ENCODE results near the gene INSIG1. TPM values are rescaled to one million over a fixed set of nuclear protein-coding genes. Genes with fewer than 3 reads are reported as not detected.

Gene INSIG1
- total and polyA plus RNA-seq, 4 donors: 118 to 219 (median 193) TPM

DNA sequence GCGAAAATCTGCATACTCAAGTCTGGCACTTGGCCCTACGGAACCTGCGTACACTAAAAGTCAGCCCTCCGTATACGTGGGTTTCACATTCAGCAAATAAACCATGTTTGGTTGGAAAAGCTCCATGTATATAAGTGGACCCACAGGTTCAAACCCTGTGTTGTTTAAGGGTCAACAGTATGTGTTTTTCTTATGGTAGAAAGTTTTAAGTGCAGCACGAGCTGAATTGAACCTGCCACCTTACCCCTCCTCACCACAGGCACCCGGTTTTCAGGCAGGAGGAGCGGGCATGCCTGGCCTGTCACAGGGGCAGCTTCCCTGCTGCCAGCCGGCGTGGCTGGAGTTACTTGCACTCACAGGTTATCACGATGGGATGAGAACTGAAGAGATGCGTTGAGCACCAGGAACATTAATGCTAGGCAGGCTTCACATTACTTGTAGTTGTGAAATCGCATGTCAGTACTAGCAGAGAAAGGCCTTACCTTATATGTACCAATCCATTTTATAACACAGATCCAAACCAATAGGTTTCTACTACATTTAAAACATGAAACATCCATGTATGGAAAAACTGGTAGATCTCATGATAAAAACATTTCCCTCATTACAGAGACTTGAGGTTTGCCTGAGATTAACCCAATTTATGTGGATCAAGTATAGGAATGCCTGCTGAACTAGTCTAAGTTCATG is 12.9 kb downstream of the INSIG1 start:
- WGBS: 53% methylated on average over 13 of the region's 13 CpGs
- Histone ChIP-seq H3K4me1 (ENCODE audit: control insufficient read depth in 4 of 4, insufficient read depth in 4 of 4, low read length in 3 of 4) (peaks cover 0 to 4% (median under 1%) of the 10 kb centered on the region in 4 donors), H3K4me3 (ENCODE audit: low read depth in 1 of 3, low read length in 3 of 3) (no peak overlapping the region), H3K36me3 (ENCODE audit: control insufficient read depth in 4 of 4, insufficient read depth in 3 of 4, low read depth in 1 of 4, low read length in 3 of 4) (peaks cover 7 to 38% (median 31%) of the 10 kb centered on the region in 4 donors), H3K27me3 (ENCODE audit: control insufficient read depth in 4 of 4, insufficient read depth in 4 of 4, low read length in 3 of 4) (no peaks in the 10 kb centered on the region), H3K9ac (ENCODE audit: low read depth in 1 of 2, low read length in 2 of 2) (no peak overlapping the region), H3K9me3 (ENCODE audit: control insufficient read depth in 4 of 4, low read length in 3 of 4) (no peaks in the 10 kb centered on the region), H3K27ac (ENCODE audit: low read depth in 1 of 2, low read length in 2 of 2) (peak overlapping the region; percentile 6 to 8)
- TF ChIP-seq, protein P1, sequence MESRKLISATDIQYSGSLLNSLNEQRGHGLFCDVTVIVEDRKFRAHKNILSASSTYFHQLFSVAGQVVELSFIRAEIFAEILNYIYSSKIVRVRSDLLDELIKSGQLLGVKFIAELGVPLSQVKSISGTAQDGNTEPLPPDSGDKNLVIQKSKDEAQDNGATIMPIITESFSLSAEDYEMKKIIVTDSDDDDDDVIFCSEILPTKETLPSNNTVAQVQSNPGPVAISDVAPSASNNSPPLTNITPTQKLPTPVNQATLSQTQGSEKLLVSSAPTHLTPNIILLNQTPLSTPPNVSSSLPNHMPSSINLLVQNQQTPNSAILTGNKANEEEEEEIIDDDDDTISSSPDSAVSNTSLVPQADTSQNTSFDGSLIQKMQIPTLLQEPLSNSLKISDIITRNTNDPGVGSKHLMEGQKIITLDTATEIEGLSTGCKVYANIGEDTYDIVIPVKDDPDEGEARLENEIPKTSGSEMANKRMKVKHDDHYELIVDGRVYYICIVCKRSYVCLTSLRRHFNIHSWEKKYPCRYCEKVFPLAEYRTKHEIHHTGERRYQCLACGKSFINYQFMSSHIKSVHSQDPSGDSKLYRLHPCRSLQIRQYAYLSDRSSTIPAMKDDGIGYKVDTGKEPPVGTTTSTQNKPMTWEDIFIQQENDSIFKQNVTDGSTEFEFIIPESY (IDR thresholded peaks at IDR 0.05): peak; percentile 52
- TF ChIP-seq FOXA1 (IDR thresholded peaks at IDR 0.05) (no peak), HNF4A (conservative IDR thresholded peaks at IDR 0.05) (peak in 1 of 2 donors; percentile 14), GABPA (IDR thresholded peaks at IDR 0.05 in 1 of 2, conservative IDR thresholded peaks at IDR 0.05 in 1 of 2) (no peak), NR2F2 (IDR thresholded peaks at IDR 0.05) (no peak), JUND (IDR thresholded peaks at IDR 0.05) (peak; percentile 17 to 31), HNF4G (IDR thresholded peaks at IDR 0.05) (no peak), RAD21 (IDR thresholded peaks at IDR 0.05) (no peak), RXRA (IDR thresholded peaks at IDR 0.05) (peak in 1 of 2 donors; percentile 21), FOXA2 (IDR thresholded peaks at IDR 0.05) (no peak), YY1 (IDR thresholded peaks at IDR 0.05) (no peak), SP1 (IDR thresholded peaks at IDR 0.05) (no peak), TAF1 (conservative IDR thresholded peaks at IDR 0.05) (no peak), EGR1 (IDR thresholded peaks at IDR 0.05; ENCODE audit: low read depth in 2 of 2) (no peak)
- TF ChIP-seq, protein P2, sequence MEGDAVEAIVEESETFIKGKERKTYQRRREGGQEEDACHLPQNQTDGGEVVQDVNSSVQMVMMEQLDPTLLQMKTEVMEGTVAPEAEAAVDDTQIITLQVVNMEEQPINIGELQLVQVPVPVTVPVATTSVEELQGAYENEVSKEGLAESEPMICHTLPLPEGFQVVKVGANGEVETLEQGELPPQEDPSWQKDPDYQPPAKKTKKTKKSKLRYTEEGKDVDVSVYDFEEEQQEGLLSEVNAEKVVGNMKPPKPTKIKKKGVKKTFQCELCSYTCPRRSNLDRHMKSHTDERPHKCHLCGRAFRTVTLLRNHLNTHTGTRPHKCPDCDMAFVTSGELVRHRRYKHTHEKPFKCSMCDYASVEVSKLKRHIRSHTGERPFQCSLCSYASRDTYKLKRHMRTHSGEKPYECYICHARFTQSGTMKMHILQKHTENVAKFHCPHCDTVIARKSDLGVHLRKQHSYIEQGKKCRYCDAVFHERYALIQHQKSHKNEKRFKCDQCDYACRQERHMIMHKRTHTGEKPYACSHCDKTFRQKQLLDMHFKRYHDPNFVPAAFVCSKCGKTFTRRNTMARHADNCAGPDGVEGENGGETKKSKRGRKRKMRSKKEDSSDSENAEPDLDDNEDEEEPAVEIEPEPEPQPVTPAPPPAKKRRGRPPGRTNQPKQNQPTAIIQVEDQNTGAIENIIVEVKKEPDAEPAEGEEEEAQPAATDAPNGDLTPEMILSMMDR (IDR thresholded peaks at IDR 0.05; ENCODE audit: low read depth, low read length, missing input control): no peak
- TF ChIP-seq, protein P3, sequence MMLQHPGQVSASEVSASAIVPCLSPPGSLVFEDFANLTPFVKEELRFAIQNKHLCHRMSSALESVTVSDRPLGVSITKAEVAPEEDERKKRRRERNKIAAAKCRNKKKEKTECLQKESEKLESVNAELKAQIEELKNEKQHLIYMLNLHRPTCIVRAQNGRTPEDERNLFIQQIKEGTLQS (IDR thresholded peaks at IDR 0.05): no peak
- TF ChIP-seq, protein P4, sequence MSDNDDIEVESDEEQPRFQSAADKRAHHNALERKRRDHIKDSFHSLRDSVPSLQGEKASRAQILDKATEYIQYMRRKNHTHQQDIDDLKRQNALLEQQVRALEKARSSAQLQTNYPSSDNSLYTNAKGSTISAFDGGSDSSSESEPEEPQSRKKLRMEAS (IDR thresholded peaks at IDR 0.05): peak; percentile 12
- TF ChIP-seq, protein P5, sequence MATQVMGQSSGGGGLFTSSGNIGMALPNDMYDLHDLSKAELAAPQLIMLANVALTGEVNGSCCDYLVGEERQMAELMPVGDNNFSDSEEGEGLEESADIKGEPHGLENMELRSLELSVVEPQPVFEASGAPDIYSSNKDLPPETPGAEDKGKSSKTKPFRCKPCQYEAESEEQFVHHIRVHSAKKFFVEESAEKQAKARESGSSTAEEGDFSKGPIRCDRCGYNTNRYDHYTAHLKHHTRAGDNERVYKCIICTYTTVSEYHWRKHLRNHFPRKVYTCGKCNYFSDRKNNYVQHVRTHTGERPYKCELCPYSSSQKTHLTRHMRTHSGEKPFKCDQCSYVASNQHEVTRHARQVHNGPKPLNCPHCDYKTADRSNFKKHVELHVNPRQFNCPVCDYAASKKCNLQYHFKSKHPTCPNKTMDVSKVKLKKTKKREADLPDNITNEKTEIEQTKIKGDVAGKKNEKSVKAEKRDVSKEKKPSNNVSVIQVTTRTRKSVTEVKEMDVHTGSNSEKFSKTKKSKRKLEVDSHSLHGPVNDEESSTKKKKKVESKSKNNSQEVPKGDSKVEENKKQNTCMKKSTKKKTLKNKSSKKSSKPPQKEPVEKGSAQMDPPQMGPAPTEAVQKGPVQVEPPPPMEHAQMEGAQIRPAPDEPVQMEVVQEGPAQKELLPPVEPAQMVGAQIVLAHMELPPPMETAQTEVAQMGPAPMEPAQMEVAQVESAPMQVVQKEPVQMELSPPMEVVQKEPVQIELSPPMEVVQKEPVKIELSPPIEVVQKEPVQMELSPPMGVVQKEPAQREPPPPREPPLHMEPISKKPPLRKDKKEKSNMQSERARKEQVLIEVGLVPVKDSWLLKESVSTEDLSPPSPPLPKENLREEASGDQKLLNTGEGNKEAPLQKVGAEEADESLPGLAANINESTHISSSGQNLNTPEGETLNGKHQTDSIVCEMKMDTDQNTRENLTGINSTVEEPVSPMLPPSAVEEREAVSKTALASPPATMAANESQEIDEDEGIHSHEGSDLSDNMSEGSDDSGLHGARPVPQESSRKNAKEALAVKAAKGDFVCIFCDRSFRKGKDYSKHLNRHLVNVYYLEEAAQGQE (IDR thresholded peaks at IDR 0.05): no peak
- no peak for DNase-seq (ENCODE audit: low spot score)

All from liver (tissue), 9 donors.